ENCODE measurements around the gene JMJD8.

The JMJD8 gene

DNA sequence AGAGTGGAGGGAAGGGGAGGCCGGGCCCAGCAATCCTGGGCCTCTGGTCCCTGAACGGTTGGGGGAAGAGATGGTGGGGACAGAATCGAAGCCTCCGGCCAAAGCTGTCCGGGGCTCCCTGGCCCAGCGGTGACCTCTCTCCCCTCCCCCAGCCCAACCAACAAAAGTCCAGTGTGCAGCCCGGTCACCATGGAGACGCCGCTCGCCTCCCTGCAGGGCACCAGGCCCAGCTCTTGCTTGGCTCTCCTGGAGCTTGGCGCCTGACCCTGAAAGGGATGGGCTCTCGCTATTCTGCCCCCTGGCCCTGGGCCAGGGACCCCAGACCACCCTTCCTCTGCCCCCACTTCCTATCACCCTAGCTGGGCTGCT, 32.0 kb upstream of the JMJD8 start (continued):
- TF ChIP-seq, protein P1, sequence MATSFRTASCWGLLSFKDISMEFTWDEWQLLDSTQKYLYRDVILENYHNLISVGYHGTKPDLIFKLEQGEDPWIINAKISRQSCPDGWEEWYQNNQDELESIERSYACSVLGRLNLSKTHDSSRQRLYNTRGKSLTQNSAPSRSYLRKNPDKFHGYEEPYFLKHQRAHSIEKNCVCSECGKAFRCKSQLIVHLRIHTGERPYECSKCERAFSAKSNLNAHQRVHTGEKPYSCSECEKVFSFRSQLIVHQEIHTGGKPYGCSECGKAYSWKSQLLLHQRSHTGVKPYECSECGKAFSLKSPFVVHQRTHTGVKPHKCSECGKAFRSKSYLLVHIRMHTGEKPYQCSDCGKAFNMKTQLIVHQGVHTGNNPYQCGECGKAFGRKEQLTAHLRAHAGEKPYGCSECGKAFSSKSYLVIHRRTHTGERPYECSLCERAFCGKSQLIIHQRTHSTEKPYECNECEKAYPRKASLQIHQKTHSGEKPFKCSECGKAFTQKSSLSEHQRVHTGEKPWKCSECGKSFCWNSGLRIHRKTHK (tag by site-specific recombination; IDR thresholded peaks at IDR 0.05), result no peak
- TF ChIP-seq ZNF600 (tag by site-specific recombination; IDR thresholded peaks at IDR 0.05) (no peak), ZNF23 (tag by site-specific recombination; IDR thresholded peaks at IDR 0.05; ENCODE audit: borderline replicate concordance) (no peak), SCRT2 (tag by site-specific recombination; IDR thresholded peaks at IDR 0.05) (no peak), ZNF16 (tag by site-specific recombination; IDR thresholded peaks at IDR 0.05; ENCODE audit: low read depth) (no peak), ZNF585B (tag by site-specific recombination; IDR thresholded peaks at IDR 0.05) (no peak), ZNF514 (tag by site-specific recombination; IDR thresholded peaks at IDR 0.05) (no peak), ZNF544 (tag by site-specific recombination; IDR thresholded peaks at IDR 0.05) (no peak), ZNF2 (tag by site-specific recombination; IDR thresholded peaks at IDR 0.05) (no peak), FEZF1 (tag by site-specific recombination; IDR thresholded peaks at IDR 0.05) (no peak), SP7 (tag by site-specific recombination; IDR thresholded peaks at IDR 0.05) (no peak), ZNF175 (tag by site-specific recombination; IDR thresholded peaks at IDR 0.05) (no peak), GLIS2 (tag by site-specific recombination; IDR thresholded peaks at IDR 0.05) (0 out of 2 replicates have a peak, but pooled peaks have one; percentile 8), ZNF366 (tag by site-specific recombination; conservative IDR thresholded peaks at IDR 0.05) (no peak), ZNF184 (tag by site-specific recombination; IDR thresholded peaks at IDR 0.05) (no peak)
- TF ChIP-seq, protein P2, sequence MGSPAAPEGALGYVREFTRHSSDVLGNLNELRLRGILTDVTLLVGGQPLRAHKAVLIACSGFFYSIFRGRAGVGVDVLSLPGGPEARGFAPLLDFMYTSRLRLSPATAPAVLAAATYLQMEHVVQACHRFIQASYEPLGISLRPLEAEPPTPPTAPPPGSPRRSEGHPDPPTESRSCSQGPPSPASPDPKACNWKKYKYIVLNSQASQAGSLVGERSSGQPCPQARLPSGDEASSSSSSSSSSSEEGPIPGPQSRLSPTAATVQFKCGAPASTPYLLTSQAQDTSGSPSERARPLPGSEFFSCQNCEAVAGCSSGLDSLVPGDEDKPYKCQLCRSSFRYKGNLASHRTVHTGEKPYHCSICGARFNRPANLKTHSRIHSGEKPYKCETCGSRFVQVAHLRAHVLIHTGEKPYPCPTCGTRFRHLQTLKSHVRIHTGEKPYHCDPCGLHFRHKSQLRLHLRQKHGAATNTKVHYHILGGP (tag by site-specific recombination; IDR thresholded peaks at IDR 0.05), result no peak
- TF ChIP-seq, protein P3, sequence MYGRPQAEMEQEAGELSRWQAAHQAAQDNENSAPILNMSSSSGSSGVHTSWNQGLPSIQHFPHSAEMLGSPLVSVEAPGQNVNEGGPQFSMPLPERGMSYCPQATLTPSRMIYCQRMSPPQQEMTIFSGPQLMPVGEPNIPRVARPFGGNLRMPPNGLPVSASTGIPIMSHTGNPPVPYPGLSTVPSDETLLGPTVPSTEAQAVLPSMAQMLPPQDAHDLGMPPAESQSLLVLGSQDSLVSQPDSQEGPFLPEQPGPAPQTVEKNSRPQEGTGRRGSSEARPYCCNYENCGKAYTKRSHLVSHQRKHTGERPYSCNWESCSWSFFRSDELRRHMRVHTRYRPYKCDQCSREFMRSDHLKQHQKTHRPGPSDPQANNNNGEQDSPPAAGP (tag by site-specific recombination; IDR thresholded peaks at IDR 0.05), result 0 out of 2 replicates have a peak, but pooled peaks have one; percentile 5
- TF ChIP-seq, protein P4, sequence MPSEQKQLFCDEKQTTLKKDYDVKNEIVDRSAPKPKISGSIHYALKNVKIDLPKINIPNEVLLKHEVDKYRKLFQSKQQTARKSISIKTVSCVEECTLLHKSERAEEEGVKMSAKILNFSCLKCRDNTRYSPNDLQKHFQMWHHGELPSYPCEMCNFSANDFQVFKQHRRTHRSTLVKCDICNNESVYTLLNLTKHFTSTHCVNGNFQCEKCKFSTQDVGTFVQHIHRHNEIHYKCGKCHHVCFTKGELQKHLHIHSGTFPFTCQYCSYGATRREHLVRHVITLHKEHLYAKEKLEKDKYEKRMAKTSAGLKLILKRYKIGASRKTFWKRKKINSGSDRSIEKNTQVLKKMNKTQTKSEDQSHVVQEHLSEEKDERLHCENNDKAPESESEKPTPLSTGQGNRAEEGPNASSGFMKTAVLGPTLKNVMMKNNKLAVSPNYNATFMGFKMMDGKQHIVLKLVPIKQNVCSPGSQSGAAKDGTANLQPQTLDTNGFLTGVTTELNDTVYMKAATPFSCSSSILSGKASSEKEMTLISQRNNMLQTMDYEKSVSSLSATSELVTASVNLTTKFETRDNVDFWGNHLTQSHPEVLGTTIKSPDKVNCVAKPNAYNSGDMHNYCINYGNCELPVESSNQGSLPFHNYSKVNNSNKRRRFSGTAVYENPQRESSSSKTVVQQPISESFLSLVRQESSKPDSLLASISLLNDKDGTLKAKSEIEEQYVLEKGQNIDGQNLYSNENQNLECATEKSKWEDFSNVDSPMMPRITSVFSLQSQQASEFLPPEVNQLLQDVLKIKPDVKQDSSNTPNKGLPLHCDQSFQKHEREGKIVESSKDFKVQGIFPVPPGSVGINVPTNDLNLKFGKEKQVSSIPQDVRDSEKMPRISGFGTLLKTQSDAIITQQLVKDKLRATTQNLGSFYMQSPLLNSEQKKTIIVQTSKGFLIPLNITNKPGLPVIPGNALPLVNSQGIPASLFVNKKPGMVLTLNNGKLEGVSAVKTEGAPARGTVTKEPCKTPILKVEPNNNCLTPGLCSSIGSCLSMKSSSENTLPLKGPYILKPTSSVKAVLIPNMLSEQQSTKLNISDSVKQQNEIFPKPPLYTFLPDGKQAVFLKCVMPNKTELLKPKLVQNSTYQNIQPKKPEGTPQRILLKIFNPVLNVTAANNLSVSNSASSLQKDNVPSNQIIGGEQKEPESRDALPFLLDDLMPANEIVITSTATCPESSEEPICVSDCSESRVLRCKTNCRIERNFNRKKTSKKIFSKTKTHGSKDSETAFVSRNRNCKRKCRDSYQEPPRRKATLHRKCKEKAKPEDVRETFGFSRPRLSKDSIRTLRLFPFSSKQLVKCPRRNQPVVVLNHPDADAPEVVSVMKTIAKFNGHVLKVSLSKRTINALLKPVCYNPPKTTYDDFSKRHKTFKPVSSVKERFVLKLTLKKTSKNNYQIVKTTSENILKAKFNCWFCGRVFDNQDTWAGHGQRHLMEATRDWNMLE (tag by site-specific recombination; conservative IDR thresholded peaks at IDR 0.05; ENCODE audit: low read depth), result no peak
- TF ChIP-seq, protein P5, sequence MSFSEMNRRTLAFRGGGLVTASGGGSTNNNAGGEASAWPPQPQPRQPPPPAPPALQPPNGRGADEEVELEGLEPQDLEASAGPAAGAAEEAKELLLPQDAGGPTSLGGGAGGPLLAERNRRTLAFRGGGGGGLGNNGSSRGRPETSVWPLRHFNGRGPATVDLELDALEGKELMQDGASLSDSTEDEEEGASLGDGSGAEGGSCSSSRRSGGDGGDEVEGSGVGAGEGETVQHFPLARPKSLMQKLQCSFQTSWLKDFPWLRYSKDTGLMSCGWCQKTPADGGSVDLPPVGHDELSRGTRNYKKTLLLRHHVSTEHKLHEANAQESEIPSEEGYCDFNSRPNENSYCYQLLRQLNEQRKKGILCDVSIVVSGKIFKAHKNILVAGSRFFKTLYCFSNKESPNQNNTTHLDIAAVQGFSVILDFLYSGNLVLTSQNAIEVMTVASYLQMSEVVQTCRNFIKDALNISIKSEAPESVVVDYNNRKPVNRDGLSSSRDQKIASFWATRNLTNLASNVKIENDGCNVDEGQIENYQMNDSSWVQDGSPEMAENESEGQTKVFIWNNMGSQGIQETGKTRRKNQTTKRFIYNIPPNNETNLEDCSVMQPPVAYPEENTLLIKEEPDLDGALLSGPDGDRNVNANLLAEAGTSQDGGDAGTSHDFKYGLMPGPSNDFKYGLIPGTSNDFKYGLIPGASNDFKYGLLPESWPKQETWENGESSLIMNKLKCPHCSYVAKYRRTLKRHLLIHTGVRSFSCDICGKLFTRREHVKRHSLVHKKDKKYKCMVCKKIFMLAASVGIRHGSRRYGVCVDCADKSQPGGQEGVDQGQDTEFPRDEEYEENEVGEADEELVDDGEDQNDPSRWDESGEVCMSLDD (tag by site-specific recombination; IDR thresholded peaks at IDR 0.05), result no peak
- TF ChIP-seq, protein P6, sequence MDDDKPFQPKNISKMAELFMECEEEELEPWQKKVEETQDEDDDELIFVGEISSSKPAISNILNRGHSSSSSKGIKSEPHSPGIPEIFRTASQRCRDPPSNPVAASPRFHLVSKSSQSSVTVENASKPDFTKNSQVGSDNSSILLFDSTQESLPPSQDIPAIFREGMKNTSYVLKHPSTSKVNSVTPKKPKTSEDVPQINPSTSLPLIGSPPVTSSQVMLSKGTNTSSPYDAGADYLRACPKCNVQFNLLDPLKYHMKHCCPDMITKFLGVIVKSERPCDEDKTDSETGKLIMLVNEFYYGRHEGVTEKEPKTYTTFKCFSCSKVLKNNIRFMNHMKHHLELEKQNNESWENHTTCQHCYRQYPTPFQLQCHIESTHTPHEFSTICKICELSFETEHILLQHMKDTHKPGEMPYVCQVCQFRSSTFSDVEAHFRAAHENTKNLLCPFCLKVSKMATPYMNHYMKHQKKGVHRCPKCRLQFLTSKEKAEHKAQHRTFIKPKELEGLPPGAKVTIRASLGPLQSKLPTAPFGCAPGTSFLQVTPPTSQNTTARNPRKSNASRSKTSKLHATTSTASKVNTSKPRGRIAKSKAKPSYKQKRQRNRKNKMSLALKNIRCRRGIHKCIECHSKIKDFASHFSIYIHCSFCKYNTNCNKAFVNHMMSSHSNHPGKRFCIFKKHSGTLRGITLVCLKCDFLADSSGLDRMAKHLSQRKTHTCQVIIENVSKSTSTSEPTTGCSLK (tag by site-specific recombination; IDR thresholded peaks at IDR 0.05), result no peak
- TF ChIP-seq, protein P7, sequence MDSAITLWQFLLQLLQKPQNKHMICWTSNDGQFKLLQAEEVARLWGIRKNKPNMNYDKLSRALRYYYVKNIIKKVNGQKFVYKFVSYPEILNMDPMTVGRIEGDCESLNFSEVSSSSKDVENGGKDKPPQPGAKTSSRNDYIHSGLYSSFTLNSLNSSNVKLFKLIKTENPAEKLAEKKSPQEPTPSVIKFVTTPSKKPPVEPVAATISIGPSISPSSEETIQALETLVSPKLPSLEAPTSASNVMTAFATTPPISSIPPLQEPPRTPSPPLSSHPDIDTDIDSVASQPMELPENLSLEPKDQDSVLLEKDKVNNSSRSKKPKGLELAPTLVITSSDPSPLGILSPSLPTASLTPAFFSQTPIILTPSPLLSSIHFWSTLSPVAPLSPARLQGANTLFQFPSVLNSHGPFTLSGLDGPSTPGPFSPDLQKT (IDR thresholded peaks at IDR 0.05; ENCODE audit: borderline replicate concordance, low read depth, low read length), result no peak

Data from HEK293 (cell line).